ENCODE measurements around the gene SUPT5H. TPM values are rescaled to one million over a fixed set of nuclear protein-coding genes. Genes with fewer than 3 reads are reported as not detected.

SUPT5H gene
- total RNA-seq, 1 donor from 2014 or later = 84.5 TPM

DNA sequence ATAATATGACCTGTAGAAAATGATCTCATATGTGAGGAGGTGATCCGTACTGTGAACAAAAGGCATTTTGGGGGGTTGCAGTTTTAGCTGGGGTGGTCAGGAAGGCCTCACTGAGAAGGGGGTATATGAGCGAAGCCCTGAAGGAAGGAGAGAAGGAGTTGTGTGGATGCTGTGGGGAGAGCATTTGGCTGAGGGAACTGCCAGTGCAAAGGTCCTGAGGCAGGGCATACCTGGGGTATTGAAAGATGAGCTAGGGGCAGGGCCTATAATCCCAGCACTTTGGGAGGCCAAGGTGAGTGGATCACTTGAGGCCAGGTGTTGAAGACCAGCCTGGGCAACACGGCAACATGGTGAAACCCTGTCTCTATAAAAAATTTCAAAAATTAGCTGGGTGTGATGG lies 72.0 kb downstream of the SUPT5H start:
- DNase-seq (ENCODE audit: low spot score) = no peak

- DNase-seq (ENCODE audit: low spot score) = no peak
Observed at GRCh38 chr19:39518458-39518857, 73.1 kb downstream of the SUPT5H start.

DNA sequence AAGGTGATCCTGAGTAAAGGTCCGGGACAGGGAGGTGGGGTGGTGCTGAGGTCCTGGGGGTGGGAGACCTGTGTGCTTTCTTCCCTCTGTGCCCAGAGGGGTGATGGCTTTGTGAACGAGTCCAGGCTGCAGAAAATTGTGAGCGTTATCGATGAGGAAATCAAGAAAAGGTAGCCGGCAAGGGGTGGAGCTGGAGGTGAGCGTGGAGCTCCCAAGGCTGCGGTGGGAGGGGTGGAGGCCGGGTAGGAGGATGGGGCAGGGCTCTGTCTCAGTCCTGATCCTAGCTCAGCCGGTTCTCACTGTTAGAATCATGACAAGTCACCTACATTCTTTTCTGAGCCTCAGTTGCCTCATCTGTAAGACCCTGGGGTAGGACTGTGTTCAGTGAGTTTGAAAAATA lies 73.6 kb downstream of the SUPT5H start:
- DNase-seq (ENCODE audit: low spot score) = no peak

DNA sequence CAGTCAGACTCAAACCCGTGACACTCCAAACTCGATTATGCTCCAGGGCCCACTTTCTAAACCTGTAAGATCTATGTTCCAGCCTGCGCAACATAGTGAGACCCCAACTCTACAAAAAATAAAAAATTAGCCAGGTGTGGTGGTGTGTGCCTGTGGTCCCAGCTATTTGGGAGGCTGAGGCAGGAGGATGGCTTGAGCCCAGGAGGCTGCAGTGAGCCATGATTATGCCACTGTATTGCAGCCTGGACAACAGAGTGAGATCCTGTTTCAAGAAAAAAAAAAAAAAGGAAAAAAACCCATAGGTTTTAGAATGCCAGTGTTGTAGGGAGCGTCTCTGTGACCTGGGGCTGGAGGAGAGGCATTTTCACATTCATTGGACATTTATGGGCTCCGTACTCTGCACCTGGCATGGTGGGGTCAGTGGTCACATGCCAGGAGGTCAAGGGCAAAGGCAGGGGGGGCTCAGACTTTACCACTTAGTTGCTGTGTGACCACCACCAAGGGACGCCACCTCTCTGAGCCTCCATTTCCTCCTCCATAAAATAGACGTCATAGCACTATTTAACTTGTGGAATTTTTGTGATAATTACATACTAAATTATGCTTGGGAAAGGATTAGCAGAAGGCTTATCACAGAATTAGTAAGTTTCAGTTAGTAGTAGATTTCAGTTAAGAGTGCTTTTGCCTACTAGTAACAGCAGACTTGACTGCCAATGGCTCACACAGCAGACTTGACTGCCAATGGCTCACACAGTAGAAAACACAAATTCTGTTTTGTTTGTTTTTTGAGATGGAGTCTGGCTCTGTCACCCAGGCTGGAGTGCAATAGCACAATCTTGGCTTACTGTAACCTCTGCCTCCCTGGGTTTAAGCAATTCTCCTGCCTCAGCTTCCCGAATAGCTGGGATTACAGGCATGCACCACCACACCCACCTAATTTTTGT lies 75.4 kb downstream of the SUPT5H start:
- DNase-seq (ENCODE audit: low spot score) = no peak

- DNase-seq (ENCODE audit: low spot score) = no peak
Observed at GRCh38 chr19:39524495-39524894, 79.1 kb downstream of the SUPT5H start.

- DNase-seq (ENCODE audit: low spot score) = no peak
Observed at GRCh38 chr19:39525205-39525604, 79.8 kb downstream of the SUPT5H start.

Small RNA genes lying within 50 kb of the gene (microRNA-seq; reads per million reads assigned to microRNA genes)
- not detected for gene MIR4530 (ENCODE audit: borderline number of aligned reads)

Other genes starting within 250 kb of the SUPT5H start
- not detected for gene NCCRP1, start 248.6 kb upstream of the SUPT5H start, total RNA-seq
- not detected for gene SYCN, start 241.3 kb upstream of the SUPT5H start, total RNA-seq
- gene IFNL3, start 200.6 kb upstream of the SUPT5H start, total RNA-seq = not detected
- gene IFNL4, start 196.7 kb upstream of the SUPT5H start, total RNA-seq = not detected
- gene IFNL2, start 177.2 kb upstream of the SUPT5H start, total RNA-seq = not detected
- not detected for gene IFNL1, start 149.2 kb upstream of the SUPT5H start, total RNA-seq
- gene LRFN1, start 124.7 kb upstream of the SUPT5H start, total RNA-seq = 1.1 TPM
- 119 TPM for gene GMFG, start 109.5 kb upstream of the SUPT5H start, total RNA-seq
- gene SAMD4B, start 103.2 kb upstream of the SUPT5H start, total RNA-seq = 82.3 TPM
- 29.7 TPM for gene PAF1, start 54.5 kb upstream of the SUPT5H start, total RNA-seq
- gene MED29, start 54.2 kb upstream of the SUPT5H start, total RNA-seq = 34.1 TPM
- 1,383 TPM for gene ZFP36, start 38.7 kb upstream of the SUPT5H start, total RNA-seq
- 56.4 TPM for gene PLEKHG2, start 32.9 kb upstream of the SUPT5H start, total RNA-seq
- gene RPS16, start 9.6 kb upstream of the SUPT5H start, total RNA-seq = 1,454 TPM
- 58.4 TPM for gene TIMM50, start 35.3 kb downstream of the SUPT5H start, total RNA-seq
- not detected for gene DLL3, start 53.4 kb downstream of the SUPT5H start, total RNA-seq
- not detected for gene SELENOV, start 69.6 kb downstream of the SUPT5H start, total RNA-seq
- 2.1 TPM for gene EID2B, start 87.3 kb downstream of the SUPT5H start, total RNA-seq
- gene EID2, start 94.6 kb downstream of the SUPT5H start, total RNA-seq = 12.7 TPM
- not detected for gene LGALS13, start 156.9 kb downstream of the SUPT5H start, total RNA-seq
- gene LGALS16, start 210.3 kb downstream of the SUPT5H start, total RNA-seq = not detected

Measured in mesenteric fat pad (tissue), 1 donor.